NCI-H1436 treated with DMSO at 0.1 percent for 48 hours (cell line): ENCODE measurements around the gene AHDC1.

Source experiments
- DNase-seq: peaks from one replicate; lab custom pipeline; 2025; lab: John Stamatoyannopoulos, UW

The AHDC1 gene

GRCh38 chr1:27531959-27532685 is 71.8 kb downstream of the AHDC1 start:
- DNase-seq: no peak

GRCh38 chr1:27530192-27530591 is 73.8 kb downstream of the AHDC1 start:
- no peak for DNase-seq

- DNase-seq: no peak
Observed at GRCh38 chr1:27529704-27530018, 74.3 kb downstream of the AHDC1 start.

- DNase-seq: no peak
Observed at GRCh38 chr1:27528818-27529703, 74.9 kb downstream of the AHDC1 start.

GRCh38 chr1:27527890-27528817 is 75.8 kb downstream of the AHDC1 start:
- DNase-seq: no peak

GRCh38 chr1:27527223-27527889 is 76.6 kb downstream of the AHDC1 start:
- peak; percentile 71 for DNase-seq

- DNase-seq: no peak
Observed at GRCh38 chr1:27526569-27527222, 77.2 kb downstream of the AHDC1 start.

GRCh38 chr1:27525296-27526272 is 78.4 kb downstream of the AHDC1 start:
- DNase-seq: peak; percentile 19

GRCh38 chr1:27523337-27524020 is 80.5 kb downstream of the AHDC1 start:
- DNase-seq: no peak

- no peak for DNase-seq
Observed at GRCh38 chr1:27522432-27523336, 81.3 kb downstream of the AHDC1 start.

GRCh38 chr1:27521861-27522431 is 82.0 kb downstream of the AHDC1 start:
- DNase-seq: no peak

- DNase-seq: no peak
Observed at GRCh38 chr1:27521336-27521831, 82.6 kb downstream of the AHDC1 start.

GRCh38 chr1:27520651-27521050 is 83.3 kb downstream of the AHDC1 start:
- DNase-seq: no peak

- DNase-seq: no peak
Observed at GRCh38 chr1:27519331-27520258, 84.3 kb downstream of the AHDC1 start.

- DNase-seq: no peak
Observed at GRCh38 chr1:27518808-27519207, 85.1 kb downstream of the AHDC1 start.

GRCh38 chr1:27517907-27518718 is 85.8 kb downstream of the AHDC1 start:
- no peak for DNase-seq
